Spleen (tissue), 11 donors: ENCODE data around the gene NRXN2. TPM values are rescaled to one million over a fixed set of nuclear protein-coding genes. Genes with fewer than 3 reads are reported as not detected.
"Not testable (repeated sequence)": the region's sequence is repeated elsewhere in the genome, so short reads cannot be mapped to it uniquely, and the experiment has no call there.

ENCODE experiments used
- DNase-seq: peaks from one replicate; pipeline ENCODE4 v3.0.0-alpha.2; 2020
- H3K27ac ChIP-seq, 8 donors: fragments of 200-600 bp; sonication (generic) in 7 of 8; 1 replicate in 4 of 8; 2 replicates in 4 of 8; pipeline versions ENCODE4 v1.5.0 to v1.8.0; 2016 to 2021; ENCODE audit warnings: inconsistent platforms in 4 of 8, mild to moderate bottlenecking in 4 of 8, moderate library complexity in 1 of 8
- H3K27me3 ChIP-seq, 7 donors: fragments of 200-600 bp; sonication (generic) in 6 of 7; replicated peaks in 1 of 7; 1 replicate in 4 of 7; 2 replicates in 3 of 7; pipeline versions ENCODE4 v1.5.0 to v1.8.0; 2016 to 2021; ENCODE audit warnings: inconsistent platforms in 3 of 7, mild to moderate bottlenecking in 1 of 7
- H3K36me3 ChIP-seq, 6 donors: fragments of 200-600 bp; sonication (generic) in 5 of 6; 1 replicate in 4 of 6; 2 replicates in 2 of 6; pipeline versions ENCODE4 v1.5.0 to v1.8.0; 2016 to 2021; ENCODE audit warnings: inconsistent platforms in 2 of 6
- H3K4me1 ChIP-seq, 6 donors: fragments of 200-600 bp; sonication (generic) in 5 of 6; 1 replicate in 3 of 6; 2 replicates in 3 of 6; pipeline versions ENCODE4 v1.5.0 to v1.8.0; 2016 to 2021; ENCODE audit warnings: inconsistent platforms in 3 of 6
- H3K4me3 ChIP-seq, 8 donors: fragments of 200-600 bp; sonication (generic) in 7 of 8; 1 replicate in 4 of 8; 2 replicates in 4 of 8; pipeline versions ENCODE4 v1.5.0 to v1.8.0; 2016 to 2021; ENCODE audit warnings: inconsistent platforms in 4 of 8, mild to moderate bottlenecking in 4 of 8, moderate library complexity in 2 of 8
- H3K9me3 ChIP-seq, 8 donors: fragments of 200-600 bp; sonication (generic) in 7 of 8; 1 replicate in 4 of 8; 2 replicates in 4 of 8; pipeline versions ENCODE4 v1.5.0 to v1.8.0; 2016 to 2021; ENCODE audit warnings: inconsistent platforms in 4 of 8
- CTCF ChIP-seq, 11 experiments: fragments of 200-600 bp in 7 of 11; fragments of 450-650 bp in 4 of 11; sonication (generic) in 4 of 11; IDR thresholded peaks in 8 of 11; conservative IDR thresholded peaks in 3 of 11; 1 replicate in 7 of 11; 2 replicates in 4 of 11; pipeline versions ENCODE4 v1.4.0 to v1.8.0; 2016 to 2021; ENCODE audit warnings: antibody characterized with exemption in 11 of 11, inconsistent platforms in 4 of 11, mild to moderate bottlenecking in 1 of 11
- POLR2A ChIP-seq, 3 donors: fragments of 450-650 bp; IDR thresholded peaks; one replicate each; pipeline ENCODE4 v1.5.1; 2017; ENCODE audit warnings: antibody characterized with exemption in 3 of 3, mild to moderate bottlenecking in 1 of 3
- POLR2AphosphoS5 ChIP-seq, 3 donors: sonication (generic); formaldehyde crosslinking; IDR thresholded peaks; one replicate each; pipeline ENCODE4 v1.5.1; 2017; ENCODE audit warnings: antibody characterized with exemption in 3 of 3
- whole genome bisulfite sequencing, 5 donors: extraction: QIAGEN DNeasy Blood & Tissue Kit in 3 of 5; methylation state at CpG; one replicate each; pipeline versions ENCODE4 v1.1.5 to v1.1.7; 2013 to 2018; 5-methylcytosine and 5-hydroxymethylcytosine counted together
- intact Hi-C: fragments of 100-400 bp; cut with DNase I; formaldehyde crosslinking; loops from one replicate; pipeline ENCODE4 v1.15.0; 2023; ENCODE audit warnings: low total_unique reads
- polyA plus RNA-seq, 3 donors: library from polyadenylated mRNA; stranded (reverse); fragments of 200-250 nt; gene quantifications; one replicate each; pipeline ENCODE4 v1.2.1, GENCODE V29; 2013
- total RNA-seq, 7 donors: library from RNA; depleted of rRNA in 3 of 7; stranded (reverse); fragments of >200 nt in 3 of 7; fragmentation: NEBNext Ultra II Directional in 4 of 7; extraction: Animal tissue kit (Norgen Biotek cat#: 25700) in 4 of 7; gene quantifications; one replicate each; pipeline versions ENCODE4 v1.1.0 to v1.2.1, GENCODE V29; 2016 to 2021
- donor health status: healthy with polysubstance abuse.
- donor health status: DM: no; HTN: no; CAD: no; lungs with moderate emphysema.
- donor health status: DM: no; HTN: no; CAD: no.
- donor health status: Bipolar disorder and iron deficiency.
- donor health status: healthy.
- donor health status: DM: no; HTN: no; CAD: no.
- donor health status: DM: yes; HTN: yes; CAD: no.

NRXN2 gene
- total and polyA plus RNA-seq, 10 donors, result 0.59 to 12.9 (median 3.0) TPM

- WGBS, 5 donors, result 87 to 97% (median 93%) methylated on average over 15 of the region's 15 CpGs
- Histone ChIP-seq H3K36me3 (no peaks in the 10 kb centered on the region), H3K4me1 (peaks cover 0 to 24% (median 13%) of the 10 kb centered on the region in 6 donors), H3K4me3 (no peak overlapping the region), H3K27me3 (peaks cover 0 to 3% (median 0%) of the 10 kb centered on the region in 7 donors), H3K27ac (no peak overlapping the region), H3K9me3 (no peaks in the 10 kb centered on the region)
- TF ChIP-seq POLR2AphosphoS5 (IDR thresholded peaks at IDR 0.05) (no peak), CTCF (IDR thresholded peaks at IDR 0.05 in 8 of 11, conservative IDR thresholded peaks at IDR 0.05 in 3 of 11) (no peak), POLR2A (IDR thresholded peaks at IDR 0.05) (no peak)
- intact Hi-C loops, result loop anchor here (10.0 kb wide), 1 partner anchor 52 kb away; no protein-coding TSS in a partner anchor
- DNase-seq, result peak; percentile 37
Measured at GRCh38 chr11:64562723-64563351, 160.2 kb downstream of the NRXN2 start.

DNA sequence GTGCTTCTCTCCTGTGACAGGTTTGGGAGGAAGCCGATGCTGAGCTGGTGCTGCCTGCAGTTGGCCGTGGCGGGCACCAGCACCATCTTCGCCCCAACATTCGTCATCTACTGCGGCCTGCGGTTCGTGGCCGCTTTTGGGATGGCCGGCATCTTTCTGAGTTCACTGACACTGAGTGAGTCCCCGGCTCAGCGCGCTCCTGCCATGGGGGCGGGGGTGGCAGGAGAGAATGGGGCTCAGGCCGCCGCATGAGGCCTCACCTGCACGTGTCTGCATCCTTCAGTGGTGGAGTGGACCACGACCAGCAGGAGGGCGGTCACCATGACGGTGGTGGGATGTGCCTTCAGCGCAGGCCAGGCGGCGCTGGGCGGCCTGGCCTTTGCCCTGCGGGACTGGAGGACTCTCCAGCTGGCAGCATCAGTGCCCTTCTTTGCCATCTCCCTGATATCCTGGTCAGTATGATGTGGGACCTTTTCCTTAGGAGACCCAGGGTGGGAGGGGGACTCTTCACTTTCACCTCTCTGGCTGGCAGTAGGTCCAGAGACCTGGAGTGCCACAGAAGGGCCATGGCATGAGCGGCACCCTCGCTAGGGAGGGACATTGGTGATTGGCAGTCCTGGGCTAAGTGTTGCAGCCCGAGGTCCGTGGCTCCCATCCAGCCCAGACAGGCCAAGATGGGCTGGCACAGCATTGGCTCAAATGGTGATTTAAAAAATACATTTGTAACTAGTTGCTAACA lies 160.8 kb downstream of the NRXN2 start:
- no peak for TF ChIP-seq POLR2A (IDR thresholded peaks at IDR 0.05)
- TF ChIP-seq POLR2AphosphoS5 (IDR thresholded peaks at IDR 0.05), result no peak
- no peak for TF ChIP-seq CTCF (IDR thresholded peaks at IDR 0.05 in 8 of 11, conservative IDR thresholded peaks at IDR 0.05 in 3 of 11)
- H3K27ac ChIP-seq, result no peak overlapping the region
- 91 to 97% (median 93%) methylated on average over 12 to 29 of the region's 29 CpGs for WGBS, 5 donors
- H3K4me1 ChIP-seq, result peaks cover 0 to 18% (median 10%) of the 10 kb centered on the region in 6 donors
- H3K9me3 ChIP-seq, result no peaks in the 10 kb centered on the region
- H3K27me3 ChIP-seq, result peaks cover 0 to 3% (median 0%) of the 10 kb centered on the region in 7 donors
- intact Hi-C loops, result loop anchor here (10.0 kb wide), 1 partner anchor 53 kb away; no protein-coding TSS in a partner anchor
- no peaks in the 10 kb centered on the region for H3K36me3 ChIP-seq
- DNase-seq, result peak; percentile 60
- no peak overlapping the region for H3K4me3 ChIP-seq

GRCh38 chr11:64561429-64561828 lies 161.6 kb downstream of the NRXN2 start:
- WGBS, 5 donors, result 83 to 98% (median 88%) methylated on average over 3 of the region's 3 CpGs
- intact Hi-C loops, result loop anchor here (10.0 kb wide), 1 partner anchor 53 kb away; no protein-coding TSS in a partner anchor
- DNase-seq, result not testable (repeated sequence)

DNA sequence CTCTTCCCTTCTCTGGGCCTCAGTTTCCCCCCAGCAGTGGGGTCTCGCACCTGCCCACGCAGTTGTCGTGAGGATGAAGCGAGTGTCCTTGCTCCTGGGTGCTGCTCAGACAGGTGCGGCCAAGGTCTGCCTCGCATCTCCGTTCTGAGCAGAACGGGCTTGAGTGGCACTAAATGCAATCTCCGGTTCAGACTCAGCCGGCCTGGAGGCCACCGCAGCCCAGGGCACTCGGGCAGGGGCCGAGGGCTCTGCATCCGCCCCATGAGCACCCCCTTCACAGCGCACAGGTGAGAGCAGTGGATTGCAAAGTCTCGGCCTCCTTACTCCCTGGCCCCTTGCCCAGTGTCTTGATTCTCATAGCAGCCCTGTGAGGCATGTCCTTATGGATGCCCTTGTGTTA lies 162.1 kb downstream of the NRXN2 start:
- intact Hi-C loops, result loop anchor here (10.0 kb wide), 1 partner anchor 54 kb away; no protein-coding TSS in a partner anchor
- 91 to 96% (median 92%) methylated on average over 16 of the region's 16 CpGs for WGBS, 5 donors

More at GRCh38 chr11:64561429-64561828, 161.6 kb downstream of the NRXN2 start:
- H3K4me1 ChIP-seq, result peaks cover 0 to 12% (median 7%) of the 10 kb centered on the region in 6 donors
- not testable (repeated sequence) for H3K27ac ChIP-seq, H3K36me3 ChIP-seq, H3K4me3 ChIP-seq, H3K9me3 ChIP-seq, H3K27me3 ChIP-seq

More for the DNA sequence above, 162.1 kb downstream of the NRXN2 start:
- TF ChIP-seq POLR2AphosphoS5 (IDR thresholded peaks at IDR 0.05), result no peak
- no peak for TF ChIP-seq POLR2A (IDR thresholded peaks at IDR 0.05)
- TF ChIP-seq CTCF (IDR thresholded peaks at IDR 0.05 in 8 of 11, conservative IDR thresholded peaks at IDR 0.05 in 3 of 11), result no peak
- Histone ChIP-seq H3K4me1 (peaks cover 0 to 12% (median 4%) of the 10 kb centered on the region in 6 donors), H3K36me3 (no peaks in the 10 kb centered on the region), H3K9me3 (no peaks in the 10 kb centered on the region), H3K27me3 (peaks cover 0 to 3% (median 0%) of the 10 kb centered on the region in 7 donors), H3K27ac (no peak overlapping the region), H3K4me3 (no peak overlapping the region)
- DNase-seq, result peak; percentile 38
